ENCODE data around the gene SLC35B2. TPM values are rescaled to one million over a fixed set of nuclear protein-coding genes. Genes with fewer than 3 reads are reported as not detected.

SLC35B2 gene
- total RNA-seq, 4 donors from 2014 or later, result 10.7 to 35.2 (median 26.5) TPM

DNA sequence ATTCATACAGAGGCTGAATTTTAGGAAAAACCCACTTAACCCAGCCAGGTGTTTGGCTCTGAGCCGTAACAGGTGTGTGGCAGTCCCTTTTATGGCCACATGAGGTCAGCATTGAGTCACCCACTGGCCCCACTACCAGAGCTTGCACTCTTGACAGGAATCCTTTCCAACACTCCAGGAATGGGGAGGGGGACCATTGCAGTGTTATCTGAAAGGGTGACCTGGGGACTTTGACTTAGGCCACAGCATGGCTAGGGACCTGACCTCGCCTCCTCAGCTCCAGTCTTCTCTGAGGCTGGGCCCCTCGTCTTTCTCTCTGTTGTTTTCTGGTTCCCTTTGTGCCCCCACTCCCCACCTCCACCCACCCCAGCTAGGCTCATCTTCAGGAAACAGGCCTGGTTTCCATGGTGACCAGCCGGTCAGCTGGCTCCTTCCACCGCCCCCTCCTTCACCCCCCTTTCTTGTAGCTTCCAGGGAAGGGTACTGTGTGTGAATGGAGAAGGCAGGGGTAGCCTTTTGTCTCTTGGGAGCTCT lies 10.8 kb upstream of the SLC35B2 start:
- peak; percentile 59 to 85 (median 66) for DNase-seq
- Histone ChIP-seq H3K27ac (no peak overlapping the region), H3K4me1 (peaks cover 0 to 26% (median 8%) of the 10 kb centered on the region in 4 donors), H3K4me3 (no peak overlapping the region), H3K36me3 (no peaks in the 10 kb centered on the region), H3K27me3 (peaks cover 0 to 19% of the 10 kb centered on the region in 2 donors), H3K9me3 (no peaks in the 10 kb centered on the region)
- TF ChIP-seq, protein P1, sequence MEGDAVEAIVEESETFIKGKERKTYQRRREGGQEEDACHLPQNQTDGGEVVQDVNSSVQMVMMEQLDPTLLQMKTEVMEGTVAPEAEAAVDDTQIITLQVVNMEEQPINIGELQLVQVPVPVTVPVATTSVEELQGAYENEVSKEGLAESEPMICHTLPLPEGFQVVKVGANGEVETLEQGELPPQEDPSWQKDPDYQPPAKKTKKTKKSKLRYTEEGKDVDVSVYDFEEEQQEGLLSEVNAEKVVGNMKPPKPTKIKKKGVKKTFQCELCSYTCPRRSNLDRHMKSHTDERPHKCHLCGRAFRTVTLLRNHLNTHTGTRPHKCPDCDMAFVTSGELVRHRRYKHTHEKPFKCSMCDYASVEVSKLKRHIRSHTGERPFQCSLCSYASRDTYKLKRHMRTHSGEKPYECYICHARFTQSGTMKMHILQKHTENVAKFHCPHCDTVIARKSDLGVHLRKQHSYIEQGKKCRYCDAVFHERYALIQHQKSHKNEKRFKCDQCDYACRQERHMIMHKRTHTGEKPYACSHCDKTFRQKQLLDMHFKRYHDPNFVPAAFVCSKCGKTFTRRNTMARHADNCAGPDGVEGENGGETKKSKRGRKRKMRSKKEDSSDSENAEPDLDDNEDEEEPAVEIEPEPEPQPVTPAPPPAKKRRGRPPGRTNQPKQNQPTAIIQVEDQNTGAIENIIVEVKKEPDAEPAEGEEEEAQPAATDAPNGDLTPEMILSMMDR (IDR thresholded peaks at IDR 0.05), result peak; percentile 74 to 92 (median 90)
- TF ChIP-seq POLR2A (IDR thresholded peaks at IDR 0.05), result no peak

DNA sequence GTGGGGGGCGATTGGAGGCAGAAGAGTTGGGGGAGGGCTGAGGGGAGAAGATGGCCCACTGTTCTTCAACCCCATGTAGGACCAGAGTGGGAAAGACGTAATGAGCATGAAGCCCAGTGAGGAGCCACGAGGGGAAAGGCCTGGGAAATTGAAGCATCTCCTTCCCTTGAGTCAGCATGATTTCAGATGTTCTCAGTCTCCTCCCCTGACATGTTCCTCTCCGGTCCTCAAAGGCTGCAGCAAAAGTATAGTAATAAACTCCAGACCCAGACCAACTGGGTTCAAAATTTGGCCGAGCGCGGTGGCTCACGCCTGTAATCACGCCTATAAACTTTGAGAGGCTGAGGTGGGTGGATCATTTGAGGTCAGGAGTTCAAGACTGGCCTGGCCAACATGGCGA lies 9.9 kb upstream of the SLC35B2 start:
- Histone ChIP-seq H3K4me3 (no peak overlapping the region), H3K27me3 (peaks cover 0 to 19% of the 10 kb centered on the region in 2 donors), H3K27ac (no peak overlapping the region), H3K9me3 (no peaks in the 10 kb centered on the region), H3K36me3 (no peaks in the 10 kb centered on the region), H3K4me1 (peaks cover 7 to 35% (median 12%) of the 10 kb centered on the region in 4 donors)
- DNase-seq, result peak in 1 of 3 donors; percentile 26
- TF ChIP-seq, protein P1 (IDR thresholded peaks at IDR 0.05), result no peak
- no peak for TF ChIP-seq POLR2A (IDR thresholded peaks at IDR 0.05)

DNA sequence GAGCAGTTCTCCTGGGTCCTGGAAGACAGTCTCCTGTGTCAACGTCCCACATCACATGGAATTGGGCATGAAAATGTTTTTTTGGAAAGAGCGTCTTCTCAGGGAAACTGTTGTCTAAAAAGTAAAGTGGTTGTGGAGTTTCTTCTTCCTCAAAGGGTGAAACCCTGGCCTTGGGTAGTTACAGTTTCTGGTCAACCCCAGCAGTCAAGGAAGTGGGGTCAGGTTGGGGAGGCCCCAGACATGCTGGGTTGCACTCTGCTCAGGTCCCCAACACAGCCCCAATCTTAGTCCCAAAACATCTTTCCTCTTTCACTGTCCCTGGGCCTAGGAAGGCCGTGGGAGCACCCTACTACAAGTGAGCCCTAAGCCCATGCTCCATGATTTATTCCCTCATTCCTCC lies 9.0 kb upstream of the SLC35B2 start:
- Histone ChIP-seq H3K9me3 (no peaks in the 10 kb centered on the region), H3K4me3 (no peak overlapping the region), H3K4me1 (peaks cover 10 to 39% (median 12%) of the 10 kb centered on the region in 4 donors), H3K27ac (peak overlapping the region in 2 of 4 donors; percentile 79 to 99), H3K27me3 (peaks cover 0 to 16% of the 10 kb centered on the region in 2 donors), H3K36me3 (peaks cover 0 to 3% (median 0%) of the 10 kb centered on the region in 3 donors)
- peak in 2 of 3 donors; percentile 23 to 45 for DNase-seq
- TF ChIP-seq POLR2A (IDR thresholded peaks at IDR 0.05), result no peak
- TF ChIP-seq, protein P1 (IDR thresholded peaks at IDR 0.05), result no peak

DNA sequence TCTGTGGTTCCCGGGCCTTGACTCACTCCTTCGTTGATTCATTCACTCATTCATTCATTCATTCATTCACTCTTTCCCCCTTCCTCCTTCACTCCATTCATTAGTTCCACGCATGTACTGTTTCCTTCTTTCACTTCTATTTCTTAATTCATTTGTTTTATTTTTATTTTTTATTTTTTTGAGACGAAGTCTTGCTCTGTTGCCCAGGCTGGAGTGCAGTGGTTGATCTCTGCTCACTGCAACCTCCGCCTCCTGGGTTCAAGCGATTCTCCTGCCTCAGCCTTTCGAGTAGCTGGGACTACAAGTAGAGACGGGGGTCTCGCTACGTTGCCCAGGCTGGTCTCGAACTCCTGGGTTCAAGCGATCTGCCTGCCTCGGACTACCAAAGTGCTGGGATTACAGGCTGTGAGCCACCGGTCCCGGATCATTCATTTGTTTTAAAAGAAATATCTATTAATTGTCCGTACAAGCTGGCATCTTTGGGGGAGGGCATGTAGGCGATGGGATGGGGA lies 8.4 kb upstream of the SLC35B2 start:
- Histone ChIP-seq H3K27me3 (peaks cover 0 to 11% of the 10 kb centered on the region in 2 donors), H3K36me3 (peaks cover 0 to 4% (median 0%) of the 10 kb centered on the region in 3 donors), H3K4me3 (peak overlapping the region; percentile 69 to 83 (median 74)), H3K27ac (peak overlapping the region; percentile 79 to 99 (median 86)), H3K4me1 (peaks cover 10 to 39% (median 12%) of the 10 kb centered on the region in 4 donors), H3K9me3 (no peaks in the 10 kb centered on the region)
- TF ChIP-seq, protein P1 (IDR thresholded peaks at IDR 0.05), result no peak
- no peak for TF ChIP-seq POLR2A (IDR thresholded peaks at IDR 0.05)
- DNase-seq, result peak in 1 of 3 donors; percentile 21

DNA sequence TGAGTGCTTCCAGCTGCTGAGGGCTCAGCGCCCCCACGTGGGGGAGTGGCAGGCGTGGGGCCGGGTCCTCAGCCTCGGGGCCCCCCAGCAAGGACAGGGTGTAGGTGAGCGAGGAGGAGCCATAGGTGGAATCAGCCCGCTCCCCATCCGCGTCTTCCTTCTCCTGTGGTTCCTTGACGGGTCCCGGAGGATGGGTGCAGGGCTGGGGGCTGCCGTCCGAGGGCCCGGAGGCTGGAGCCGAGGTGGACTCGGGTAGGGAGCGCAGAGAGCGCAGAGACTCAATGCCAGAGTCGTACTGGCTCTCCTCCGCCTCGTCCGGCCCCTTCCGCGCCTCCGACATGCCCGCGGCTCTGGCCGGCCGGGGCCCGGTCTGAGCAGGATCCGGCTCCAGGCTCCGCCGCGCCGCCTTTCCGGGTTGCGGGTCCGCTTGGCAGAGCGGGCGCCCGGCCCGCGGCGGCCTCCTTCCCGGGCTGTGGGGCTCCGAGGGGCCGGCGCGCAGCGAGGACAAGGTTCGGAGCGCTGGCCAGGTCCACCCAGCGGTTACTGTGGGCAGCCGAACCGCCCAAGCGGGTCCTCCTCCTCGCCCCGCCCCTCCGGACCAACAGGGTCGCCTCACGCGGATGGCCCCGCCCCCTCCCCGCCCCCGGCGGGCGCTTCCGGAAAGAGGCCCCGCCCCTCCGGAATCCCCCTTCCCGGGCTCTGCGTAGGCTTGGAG lies 7.8 kb upstream of the SLC35B2 start, which contains the start of gene NFKBIE:
NFKBIE (minus strand) TSS at position 545 of the 715 bp plus-strand sequence; CDS start at position 340, 205 bp downstream.
- TF ChIP-seq, protein P1 (IDR thresholded peaks at IDR 0.05), result peak in 5 of 6 experiments; percentile 8 to 21 (median 10)
- peak; percentile 71 to 73 for TF ChIP-seq POLR2A (IDR thresholded peaks at IDR 0.05)
- peak; percentile 96 to 98 (median 96) for DNase-seq
- H3K9me3 ChIP-seq, result no peaks in the 10 kb centered on the region
- H3K36me3 ChIP-seq, result peaks cover 0 to 7% (median 0%) of the 10 kb centered on the region in 3 donors
- peaks cover 10 to 35% (median 13%) of the 10 kb centered on the region in 4 donors for H3K4me1 ChIP-seq
- peak within 1 kb of the TSS; percentile 79 to 99 (median 86) for H3K27ac ChIP-seq
- peaks cover 0 to 6% of the 10 kb centered on the region in 2 donors for H3K27me3 ChIP-seq
- peak within 1 kb of the TSS; percentile 69 to 83 (median 74) for H3K4me3 ChIP-seq
